AG04450 (cell line): ENCODE data around the gene SKIL. TPM values are rescaled to one million over a fixed set of nuclear protein-coding genes. Genes with fewer than 3 reads are reported as not detected.

Experiments used
- CTCF ChIA-PET: fragments of 300-600, 350-600 bp; formaldehyde crosslinking; extraction: SDS; loops from one replicate; lab custom pipeline; 2022; ENCODE audit warnings: antibody characterized with exemption, inconsistent platforms; lab: Charles Lee
- POLR2A ChIA-PET: fragments of 350-600 bp; formaldehyde crosslinking; extraction: SDS; loops from one replicate; lab custom pipeline; 2021; ENCODE audit warnings: antibody characterized with exemption, inconsistent platforms; lab: Yijun Ruan, JAX
- DNase-seq: peaks from one replicate; pipeline ENCODE4 v3.0.0-alpha.2; 2011; ENCODE audit warnings: low read depth, low spot score
- H3K27ac ChIP-seq: one replicate; pipeline ENCODE4 v1.5.1; 2012; ENCODE audit warnings: low read depth, low read length, control low read depth
- H3K27me3 ChIP-seq: one replicate; pipeline ENCODE4 v1.6.0; 2012; ENCODE audit warnings: low read length; ENCODE audit not compliant: control insufficient read depth, insufficient read depth
- H3K4me3 ChIP-seq: 2 replicates; pipeline ENCODE4 v1.5.1; 2011; ENCODE audit warnings: mild to moderate bottlenecking, low read depth, low read length, control low read depth
- H3K9me3 ChIP-seq: 2 replicates; pipeline ENCODE4 v1.5.1; 2012; ENCODE audit warnings: low read length; ENCODE audit not compliant: control insufficient read depth, insufficient read depth
- polyA plus RNA-seq: library from polyadenylated mRNA; depleted of rRNA; stranded (reverse); fragments of >200 nt; gene quantifications from 2 replicates; pipeline ENCODE4 v1.2.3, GENCODE V29; 2011
- TF ChIP-seq, protein P1 (sequence below): IDR thresholded peaks from 2 replicates; pipeline ENCODE4 v1.5.1; 2011; ENCODE audit warnings: low read depth, low read length, control low read depth, inconsistent platforms

The SKIL gene
- polyA plus RNA-seq, 1 experiment, result 18.3 TPM

GRCh38 chr3:170437176-170437575 is 79.7 kb downstream of the SKIL start:
- TF ChIP-seq, protein P1, sequence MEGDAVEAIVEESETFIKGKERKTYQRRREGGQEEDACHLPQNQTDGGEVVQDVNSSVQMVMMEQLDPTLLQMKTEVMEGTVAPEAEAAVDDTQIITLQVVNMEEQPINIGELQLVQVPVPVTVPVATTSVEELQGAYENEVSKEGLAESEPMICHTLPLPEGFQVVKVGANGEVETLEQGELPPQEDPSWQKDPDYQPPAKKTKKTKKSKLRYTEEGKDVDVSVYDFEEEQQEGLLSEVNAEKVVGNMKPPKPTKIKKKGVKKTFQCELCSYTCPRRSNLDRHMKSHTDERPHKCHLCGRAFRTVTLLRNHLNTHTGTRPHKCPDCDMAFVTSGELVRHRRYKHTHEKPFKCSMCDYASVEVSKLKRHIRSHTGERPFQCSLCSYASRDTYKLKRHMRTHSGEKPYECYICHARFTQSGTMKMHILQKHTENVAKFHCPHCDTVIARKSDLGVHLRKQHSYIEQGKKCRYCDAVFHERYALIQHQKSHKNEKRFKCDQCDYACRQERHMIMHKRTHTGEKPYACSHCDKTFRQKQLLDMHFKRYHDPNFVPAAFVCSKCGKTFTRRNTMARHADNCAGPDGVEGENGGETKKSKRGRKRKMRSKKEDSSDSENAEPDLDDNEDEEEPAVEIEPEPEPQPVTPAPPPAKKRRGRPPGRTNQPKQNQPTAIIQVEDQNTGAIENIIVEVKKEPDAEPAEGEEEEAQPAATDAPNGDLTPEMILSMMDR, result no peak
- Histone ChIP-seq H3K4me3 (no peak overlapping the region), H3K9me3 (no peaks in the 10 kb centered on the region), H3K27me3 (no peaks in the 10 kb centered on the region), H3K27ac (no peak overlapping the region)
- DNase-seq, result no peak
- ChIA-PET CTCF (interaction anchor here (1.2 to 1.8 kb wide), 4 partner anchors 12 to 375 kb away, joined by 3 to 6 read pairs (median 3); no protein-coding TSS in a partner anchor), POLR2A (no interaction called here)

GRCh38 chr3:170437696-170438407 is 80.3 kb downstream of the SKIL start:
- DNase-seq, result no peak
- no peak overlapping the region for H3K27ac ChIP-seq
- CTCF ChIA-PET, result interaction anchor here (1.2 to 1.8 kb wide), 5 partner anchors 12 to 410 kb away, joined by 3 to 6 read pairs (median 3); no protein-coding TSS in a partner anchor
- H3K4me3 ChIP-seq, result no peak overlapping the region
- H3K9me3 ChIP-seq, result no peaks in the 10 kb centered on the region
- no peaks in the 10 kb centered on the region for H3K27me3 ChIP-seq
- POLR2A ChIA-PET, result no interaction called here
- TF ChIP-seq, protein P1, result no peak

- TF ChIP-seq, protein P1, result no peak
- no peak for DNase-seq
- POLR2A ChIA-PET, result no interaction called here
- CTCF ChIA-PET, result interaction anchor here (0.6 to 2.0 kb wide), 4 partner anchors 364 to 409 kb away, joined by 3 to 9 read pairs (median 5); no protein-coding TSS in a partner anchor
- no peaks in the 10 kb centered on the region for H3K9me3 ChIP-seq
- no peak overlapping the region for H3K4me3 ChIP-seq
- no peaks in the 10 kb centered on the region for H3K27me3 ChIP-seq
- no peak overlapping the region for H3K27ac ChIP-seq
Measured at GRCh38 chr3:170438836-170439235, 81.3 kb downstream of the SKIL start.

- DNase-seq, result no peak
- ChIA-PET POLR2A (no interaction called here), CTCF (interaction anchor here (0.6 to 2.0 kb wide), 5 partner anchors 9 to 408 kb away, joined by 3 to 9 read pairs (median 3); no protein-coding TSS in a partner anchor)
Measured at GRCh38 chr3:170440344-170440743, 82.8 kb downstream of the SKIL start.

DNA sequence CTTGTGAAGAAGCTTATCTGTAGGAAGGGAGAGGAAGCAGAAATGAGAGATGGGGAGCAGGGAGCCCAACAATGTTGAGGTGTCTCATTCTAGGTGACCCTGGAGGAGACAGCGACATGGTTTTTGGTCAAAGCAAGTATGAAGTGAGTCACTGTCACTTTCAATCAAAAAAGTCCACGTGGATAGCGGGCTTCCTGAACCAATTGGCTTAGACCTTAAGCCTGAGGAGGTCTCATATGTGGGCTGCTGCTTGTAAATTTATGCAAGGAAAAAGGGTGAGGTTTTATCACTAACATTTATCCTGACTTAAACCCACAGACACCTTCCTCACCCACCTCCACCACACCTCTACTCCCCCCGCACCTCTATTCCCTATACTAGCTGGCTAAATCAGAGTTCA is 83.9 kb downstream of the SKIL start:
- Histone ChIP-seq H3K27me3 (no peaks in the 10 kb centered on the region), H3K27ac (no peak overlapping the region), H3K4me3 (no peak overlapping the region), H3K9me3 (no peaks in the 10 kb centered on the region)
- TF ChIP-seq, protein P1, result no peak
- POLR2A ChIA-PET, result no interaction called here
- CTCF ChIA-PET, result no interaction called here
- no peak for DNase-seq

More at GRCh38 chr3:170440344-170440743, 82.8 kb downstream of the SKIL start:
- no peaks in the 10 kb centered on the region for H3K9me3 ChIP-seq
- no peak overlapping the region for H3K4me3 ChIP-seq
- H3K27ac ChIP-seq, result no peak overlapping the region
- H3K27me3 ChIP-seq, result no peaks in the 10 kb centered on the region
- TF ChIP-seq, protein P1, result no peak
